ENCODE results near the gene VAX1. TPM values are rescaled to one million over a fixed set of nuclear protein-coding genes. Genes with fewer than 3 reads are reported as not detected.

VAX1 gene
- total RNA-seq, 4 donors from 2014 or later, result not detected

GRCh38 chr10:117167346-117167788, 29.3 kb upstream of the VAX1 start:
- TF ChIP-seq, protein P1, sequence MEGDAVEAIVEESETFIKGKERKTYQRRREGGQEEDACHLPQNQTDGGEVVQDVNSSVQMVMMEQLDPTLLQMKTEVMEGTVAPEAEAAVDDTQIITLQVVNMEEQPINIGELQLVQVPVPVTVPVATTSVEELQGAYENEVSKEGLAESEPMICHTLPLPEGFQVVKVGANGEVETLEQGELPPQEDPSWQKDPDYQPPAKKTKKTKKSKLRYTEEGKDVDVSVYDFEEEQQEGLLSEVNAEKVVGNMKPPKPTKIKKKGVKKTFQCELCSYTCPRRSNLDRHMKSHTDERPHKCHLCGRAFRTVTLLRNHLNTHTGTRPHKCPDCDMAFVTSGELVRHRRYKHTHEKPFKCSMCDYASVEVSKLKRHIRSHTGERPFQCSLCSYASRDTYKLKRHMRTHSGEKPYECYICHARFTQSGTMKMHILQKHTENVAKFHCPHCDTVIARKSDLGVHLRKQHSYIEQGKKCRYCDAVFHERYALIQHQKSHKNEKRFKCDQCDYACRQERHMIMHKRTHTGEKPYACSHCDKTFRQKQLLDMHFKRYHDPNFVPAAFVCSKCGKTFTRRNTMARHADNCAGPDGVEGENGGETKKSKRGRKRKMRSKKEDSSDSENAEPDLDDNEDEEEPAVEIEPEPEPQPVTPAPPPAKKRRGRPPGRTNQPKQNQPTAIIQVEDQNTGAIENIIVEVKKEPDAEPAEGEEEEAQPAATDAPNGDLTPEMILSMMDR (IDR thresholded peaks at IDR 0.05; ENCODE audit: low read depth), result no peak

GRCh38 chr10:117166418-117167345, 28.6 kb upstream of the VAX1 start:
- TF ChIP-seq, protein P1 (IDR thresholded peaks at IDR 0.05; ENCODE audit: low read depth), result no peak

- TF ChIP-seq, protein P1 (IDR thresholded peaks at IDR 0.05; ENCODE audit: low read depth), result no peak
Observed at GRCh38 chr10:117165538-117166417, 27.7 kb upstream of the VAX1 start.

GRCh38 chr10:117164592-117165537, 26.8 kb upstream of the VAX1 start:
- TF ChIP-seq, protein P1 (IDR thresholded peaks at IDR 0.05; ENCODE audit: low read depth), result no peak

GRCh38 chr10:117163954-117164548, 26.0 kb upstream of the VAX1 start:
- TF ChIP-seq, protein P1 (IDR thresholded peaks at IDR 0.05; ENCODE audit: low read depth), result no peak

DNA sequence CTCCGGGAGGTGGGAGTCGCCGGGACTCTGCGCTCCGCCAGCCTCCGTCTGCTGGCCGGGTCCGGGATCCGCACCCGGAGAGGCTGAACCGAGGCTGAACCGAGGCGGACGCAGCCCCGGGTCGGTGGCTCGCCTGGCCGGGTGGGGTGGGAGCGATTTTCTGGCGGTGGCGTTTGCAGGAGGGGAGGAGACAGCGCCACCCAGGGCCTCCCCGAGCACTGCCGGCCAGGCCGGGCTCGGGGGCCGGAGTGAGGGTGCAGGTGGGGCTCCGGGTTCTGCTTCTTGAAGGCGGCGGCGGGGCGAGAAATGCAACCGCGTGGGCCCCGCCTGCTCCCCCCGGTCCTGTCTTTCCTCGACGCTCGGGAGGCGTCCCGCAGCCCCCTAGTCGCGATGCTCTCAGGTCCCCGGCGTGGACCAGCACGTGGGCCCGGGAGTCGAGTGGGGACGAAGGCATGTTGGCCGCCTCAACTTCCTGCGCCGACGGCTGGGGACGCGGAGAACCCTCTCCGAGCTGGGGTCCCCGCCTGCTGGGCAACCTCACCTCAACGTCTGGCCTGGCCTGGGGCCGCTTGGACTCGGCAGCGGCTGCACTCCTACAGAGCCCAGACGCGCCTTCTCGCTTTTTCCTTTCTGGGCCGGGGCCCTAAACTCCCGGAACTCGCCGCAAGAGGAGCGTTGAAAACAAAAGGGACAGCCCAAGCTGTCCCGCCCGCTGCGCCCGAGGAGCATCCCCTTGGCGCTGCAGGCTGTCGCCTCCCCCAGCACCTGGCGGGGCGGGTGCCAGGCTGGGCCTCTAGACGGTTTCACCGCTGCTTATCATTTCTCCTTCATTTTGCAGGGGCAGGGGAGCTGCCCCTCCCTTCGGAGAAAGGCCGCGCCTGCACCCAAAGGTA, 25.2 kb upstream of the VAX1 start:
- TF ChIP-seq, protein P1 (IDR thresholded peaks at IDR 0.05; ENCODE audit: low read depth), result no peak

Measured in subcutaneous adipose tissue (tissue), 4 donors.